GM23248 (cell line): ENCODE results near the gene SCAMP5.

Experiments used
- EZH2 ChIP-seq: fragments of 200-600 bp; sonication (generic); IDR thresholded peaks from 2 replicates; pipeline ENCODE4 v1.6.1; 2018; ENCODE audit warnings: antibody characterized with exemption, mild to moderate bottlenecking; ENCODE audit not compliant: insufficient read depth, poor library complexity, severe bottlenecking
- EZH2phosphoT487 ChIP-seq: fragments of 200-600 bp; sonication (generic); IDR thresholded peaks from 2 replicates; pipeline ENCODE4 v1.6.1; 2018; ENCODE audit warnings: antibody characterized with exemption, moderate library complexity, mild to moderate bottlenecking, low read depth; ENCODE audit not compliant: insufficient read depth

DNA sequence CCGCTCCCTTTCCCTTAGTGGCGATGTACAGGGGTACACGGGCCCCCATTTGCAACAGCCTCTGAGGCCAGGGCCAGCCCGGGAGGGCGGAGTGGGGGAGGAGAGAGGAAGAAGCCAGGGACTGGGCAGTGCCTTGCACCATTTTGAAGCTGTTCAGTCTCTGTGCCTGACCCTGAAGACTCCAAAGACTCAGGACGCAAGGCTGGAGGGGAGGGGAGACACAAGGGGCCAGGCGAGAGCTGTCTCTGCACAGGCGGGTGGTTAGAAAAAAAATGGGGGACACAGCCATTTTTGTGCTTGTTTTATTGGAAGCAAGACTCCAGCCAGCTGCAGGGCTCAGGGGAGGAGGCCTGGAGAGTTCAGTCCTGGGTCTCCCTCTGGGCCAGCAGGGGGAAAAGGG, 40.3 kb upstream of the SCAMP5 start:
- no peak for TF ChIP-seq EZH2phosphoT487
- no peak for TF ChIP-seq EZH2
